ENCODE measurements around the gene CUBN. TPM values are rescaled to one million over a fixed set of nuclear protein-coding genes. Genes with fewer than 3 reads are reported as not detected.

CUBN gene
- total RNA-seq, 3 donors from 2014 or later (not counting 1 experiment from before 2014, with no cell fraction given) = 4.7 to 5.6 (median 5.1) TPM

DNA sequence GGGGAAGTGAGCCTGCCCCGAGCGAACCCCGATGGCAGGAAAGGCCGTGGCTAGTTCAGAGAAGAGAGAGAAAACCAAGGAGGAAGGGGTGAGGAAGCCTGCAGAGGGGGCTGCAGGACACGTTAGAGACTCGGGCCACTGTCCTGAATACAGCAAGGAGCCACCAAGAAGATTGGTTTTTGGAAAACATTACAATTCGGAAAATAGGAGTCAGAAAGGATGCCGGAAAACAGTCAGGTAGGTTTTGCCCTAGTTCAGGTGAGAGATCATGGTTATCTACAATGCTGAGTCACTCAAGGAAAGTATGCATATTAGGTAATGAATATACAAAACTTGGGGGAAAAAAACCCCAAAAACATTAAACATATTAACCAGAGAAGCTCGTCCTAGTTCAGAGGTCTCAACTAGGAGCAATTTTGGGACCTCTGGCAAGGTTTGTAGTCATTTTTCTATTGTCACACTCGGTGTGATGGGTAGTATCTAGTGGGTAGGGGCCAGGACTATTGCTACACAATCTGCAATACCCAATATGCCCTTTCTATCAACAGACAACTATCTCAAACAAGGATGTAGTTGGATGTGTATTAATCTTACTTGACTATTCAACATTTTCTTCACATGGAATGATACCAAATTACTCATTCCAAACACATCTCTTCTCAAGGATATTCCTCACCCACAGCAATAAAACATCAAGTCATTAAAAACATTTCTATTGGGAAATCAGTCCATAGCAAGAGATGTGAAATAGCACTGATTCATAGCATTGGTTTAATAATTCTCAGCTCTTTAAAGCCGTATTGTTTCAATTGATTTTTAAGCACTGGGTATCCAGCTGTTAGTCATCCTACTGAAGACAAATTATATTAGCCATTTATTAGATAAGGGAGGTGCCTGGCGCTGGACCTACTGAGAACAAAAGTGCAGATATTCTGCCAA lies 238.0 kb downstream of the CUBN start:
- ATAC-seq = peak in 2 of 3 donors; percentile 40 to 96
- Histone ChIP-seq H3K9me3 (ENCODE audit: control insufficient read depth, insufficient read depth, low read length) (no peaks in the 10 kb centered on the region), H3K4me1 (ENCODE audit: control insufficient read depth, insufficient read depth, low read length) (no peaks in the 10 kb centered on the region), H3K27ac (ENCODE audit: low read length) (no peak overlapping the region), H3K27me3 (ENCODE audit: control insufficient read depth, insufficient read depth, low read length) (no peaks in the 10 kb centered on the region), H3K4me3 (ENCODE audit: low read length) (no peak overlapping the region), H3K36me3 (ENCODE audit: control insufficient read depth, insufficient read depth, low read length) (no peaks in the 10 kb centered on the region)
- TF ChIP-seq, protein P1, sequence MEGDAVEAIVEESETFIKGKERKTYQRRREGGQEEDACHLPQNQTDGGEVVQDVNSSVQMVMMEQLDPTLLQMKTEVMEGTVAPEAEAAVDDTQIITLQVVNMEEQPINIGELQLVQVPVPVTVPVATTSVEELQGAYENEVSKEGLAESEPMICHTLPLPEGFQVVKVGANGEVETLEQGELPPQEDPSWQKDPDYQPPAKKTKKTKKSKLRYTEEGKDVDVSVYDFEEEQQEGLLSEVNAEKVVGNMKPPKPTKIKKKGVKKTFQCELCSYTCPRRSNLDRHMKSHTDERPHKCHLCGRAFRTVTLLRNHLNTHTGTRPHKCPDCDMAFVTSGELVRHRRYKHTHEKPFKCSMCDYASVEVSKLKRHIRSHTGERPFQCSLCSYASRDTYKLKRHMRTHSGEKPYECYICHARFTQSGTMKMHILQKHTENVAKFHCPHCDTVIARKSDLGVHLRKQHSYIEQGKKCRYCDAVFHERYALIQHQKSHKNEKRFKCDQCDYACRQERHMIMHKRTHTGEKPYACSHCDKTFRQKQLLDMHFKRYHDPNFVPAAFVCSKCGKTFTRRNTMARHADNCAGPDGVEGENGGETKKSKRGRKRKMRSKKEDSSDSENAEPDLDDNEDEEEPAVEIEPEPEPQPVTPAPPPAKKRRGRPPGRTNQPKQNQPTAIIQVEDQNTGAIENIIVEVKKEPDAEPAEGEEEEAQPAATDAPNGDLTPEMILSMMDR (IDR thresholded peaks at IDR 0.05) = no peak
- peaks cover 0 to 15% of the 10 kb centered on the region in 2 donors for H3K27me3 Mint-ChIP-seq (ENCODE audit: low read depth in 2 of 2)
- peaks cover 6 to 10% of the 10 kb centered on the region in 2 donors for H3K4me1 Mint-ChIP-seq
- H3K36me3 Mint-ChIP-seq = no peaks in the 10 kb centered on the region
- H3K9me3 Mint-ChIP-seq = peaks cover 0 to 3% of the 10 kb centered on the region in 2 donors
- DNase-seq = peak in 1 of 2 donors; percentile 63
- 24% methylated on average over 11 of the region's 12 CpGs for WGBS (ENCODE audit: insufficient coverage)
- intact Hi-C loops (cut with micrococcal nuclease) = no loop called here
- H3K27ac Mint-ChIP-seq = peak overlapping the region in 1 of 2 donors; percentile 10
- peak overlapping the region; percentile 68 for H3K4me3 Mint-ChIP-seq

DNA sequence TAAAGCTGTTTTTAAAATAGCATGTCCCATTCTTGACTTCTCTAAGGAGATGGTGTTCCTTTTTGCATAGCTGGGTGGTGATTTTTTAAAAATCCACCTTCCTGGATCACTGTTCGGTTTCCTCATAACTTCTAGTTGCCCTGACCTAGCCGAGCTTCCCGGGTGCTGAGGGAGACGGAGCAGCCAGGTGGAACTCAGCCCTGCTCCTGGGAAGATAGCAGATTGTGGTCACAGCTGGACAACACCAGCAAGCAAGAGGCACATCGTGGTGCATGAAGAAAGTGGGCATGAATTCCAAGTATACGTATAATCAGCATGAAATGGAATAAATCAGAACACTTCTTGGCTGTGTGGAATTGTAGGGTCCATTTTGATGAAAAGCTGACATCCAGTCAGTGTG lies 238.9 kb downstream of the CUBN start:
- H3K27ac ChIP-seq (ENCODE audit: low read length) = no peak overlapping the region
- Mint-ChIP-seq H3K4me1 (peaks cover 6 to 10% of the 10 kb centered on the region in 2 donors), H3K27me3 (ENCODE audit: low read depth in 2 of 2) (peaks cover 0 to 15% of the 10 kb centered on the region in 2 donors), H3K9me3 (peaks cover 0 to 3% of the 10 kb centered on the region in 2 donors), H3K4me3 (peak overlapping the region; percentile 68), H3K36me3 (no peaks in the 10 kb centered on the region), H3K27ac (peak overlapping the region in 1 of 2 donors; percentile 10)
- no peaks in the 10 kb centered on the region for H3K4me1 ChIP-seq (ENCODE audit: control insufficient read depth, insufficient read depth, low read length)
- TF ChIP-seq, protein P1 (IDR thresholded peaks at IDR 0.05) = no peak
- no peaks in the 10 kb centered on the region for H3K36me3 ChIP-seq (ENCODE audit: control insufficient read depth, insufficient read depth, low read length)
- no peak overlapping the region for H3K4me3 ChIP-seq (ENCODE audit: low read length)
- ATAC-seq (no peak), DNase-seq (no peak)
- H3K27me3 ChIP-seq (ENCODE audit: control insufficient read depth, insufficient read depth, low read length) = no peaks in the 10 kb centered on the region
- no peaks in the 10 kb centered on the region for H3K9me3 ChIP-seq (ENCODE audit: control insufficient read depth, insufficient read depth, low read length)
- intact Hi-C loops (cut with micrococcal nuclease) = no loop called here
- WGBS (ENCODE audit: insufficient coverage) = 95% methylated on average over 6 of the region's 6 CpGs

GRCh38 chr10:16887565-16887964 lies 242.0 kb downstream of the CUBN start:
- Mint-ChIP-seq H3K9me3 (no peaks in the 10 kb centered on the region), H3K27ac (no peak overlapping the region), H3K27me3 (ENCODE audit: low read depth in 2 of 2) (peaks cover 0 to 12% of the 10 kb centered on the region in 2 donors), H3K4me3 (no peak overlapping the region), H3K36me3 (no peaks in the 10 kb centered on the region), H3K4me1 (peaks cover 6 to 10% of the 10 kb centered on the region in 2 donors)
- Histone ChIP-seq H3K36me3 (ENCODE audit: control insufficient read depth, insufficient read depth, low read length) (no peaks in the 10 kb centered on the region), H3K4me1 (ENCODE audit: control insufficient read depth, insufficient read depth, low read length) (no peaks in the 10 kb centered on the region), H3K4me3 (ENCODE audit: low read length) (no peak overlapping the region), H3K27ac (ENCODE audit: low read length) (no peak overlapping the region), H3K27me3 (ENCODE audit: control insufficient read depth, insufficient read depth, low read length) (no peaks in the 10 kb centered on the region), H3K9me3 (ENCODE audit: control insufficient read depth, insufficient read depth, low read length) (no peaks in the 10 kb centered on the region)
- WGBS (ENCODE audit: insufficient coverage) = 91% methylated on average over 2 of the region's 3 CpGs
- ATAC-seq (no peak), DNase-seq (no peak)
- intact Hi-C loops (cut with micrococcal nuclease) = no loop called here
- TF ChIP-seq, protein P1 (IDR thresholded peaks at IDR 0.05) = no peak

All from natural killer cell (primary cell).